GM21360 (cell line): ENCODE measurements around the gene GOLGA6C.
"Not testable (repeated sequence)": the region's sequence is repeated elsewhere in the genome, so short reads cannot be mapped to it uniquely, and the experiment has no call there.

ENCODE experiments used
- ATAC-seq: cut with Tn5 transposase; IDR thresholded peaks from one replicate; pipeline ENCODE4 v1.9.1; 2021; ENCODE audit warnings: mild to moderate bottlenecking, moderate library complexity; ENCODE audit not compliant: unreplicated experiment

GOLGA6C gene

GRCh38 chr15:75227663-75228280 lies 30.4 kb upstream of the GOLGA6C start:
- ATAC-seq = no peak

GRCh38 chr15:75228787-75229186 lies 29.3 kb upstream of the GOLGA6C start:
- ATAC-seq = no peak

GRCh38 chr15:75229191-75230015 lies 28.7 kb upstream of the GOLGA6C start:
- ATAC-seq = no peak

- ATAC-seq = no peak
These were observed 28.2 kb upstream of the GOLGA6C start for GRCh38 chr15:75230016-75230343.

- no peak for ATAC-seq
These were observed 27.4 kb upstream of the GOLGA6C start for GRCh38 chr15:75230551-75231371.

- no peak for ATAC-seq
These were observed 26.3 kb upstream of the GOLGA6C start for GRCh38 chr15:75231836-75232235.

GRCh38 chr15:75232252-75232813 lies 25.8 kb upstream of the GOLGA6C start:
- ATAC-seq = no peak

GRCh38 chr15:75232826-75233503 lies 25.2 kb upstream of the GOLGA6C start:
- no peak for ATAC-seq

- ATAC-seq = no peak
These were observed 24.5 kb upstream of the GOLGA6C start for GRCh38 chr15:75233504-75234190.

- no peak for ATAC-seq
These were observed 23.8 kb upstream of the GOLGA6C start for GRCh38 chr15:75234191-75234810.

- ATAC-seq = no peak
These were observed 23.0 kb upstream of the GOLGA6C start for GRCh38 chr15:75235051-75235673.

GRCh38 chr15:75235760-75236729 lies 22.1 kb upstream of the GOLGA6C start:
- no peak for ATAC-seq

GRCh38 chr15:75237316-75237982 lies 20.7 kb upstream of the GOLGA6C start:
- no peak for ATAC-seq

GRCh38 chr15:75238150-75238549 lies 20.0 kb upstream of the GOLGA6C start:
- no peak for ATAC-seq

- not testable (repeated sequence) for ATAC-seq
These were observed 12.4 kb upstream of the GOLGA6C start for GRCh38 chr15:75245741-75246140.

- ATAC-seq = not testable (repeated sequence)
These were observed 9.1 kb upstream of the GOLGA6C start for GRCh38 chr15:75248991-75249390.

- no peak for ATAC-seq
These were observed 8.4 kb upstream of the GOLGA6C start for GRCh38 chr15:75249726-75250125.

- not testable (repeated sequence) for ATAC-seq
These were observed 6.8 kb upstream of the GOLGA6C start for GRCh38 chr15:75251343-75251742.
